Upper lobe of right lung (tissue), 1 donor: ENCODE results near the gene MC1R. TPM values are rescaled to one million over a fixed set of nuclear protein-coding genes. Genes with fewer than 3 reads are reported as not detected.

Experiments used
- ATAC-seq: fragments of 200-7000 bp; cut with Tn5 transposase; one replicate; pipeline ENCODE4 v1.9.1; 2020; ENCODE audit warnings: mild to moderate bottlenecking, moderate library complexity
- DNase-seq: peaks from one replicate; pipeline ENCODE4 v3.0.0-alpha.2; 2020
- H3K27ac ChIP-seq: fragments of 200-600 bp; one replicate; pipeline ENCODE4 v1.8.0; 2022
- H3K27me3 ChIP-seq: fragments of 200-600 bp; one replicate; pipeline ENCODE4 v1.8.0; 2022; ENCODE audit warnings: mild to moderate bottlenecking
- H3K36me3 ChIP-seq: fragments of 200-600 bp; one replicate; pipeline ENCODE4 v1.8.0; 2022
- H3K4me1 ChIP-seq: fragments of 200-600 bp; one replicate; pipeline ENCODE4 v1.8.0; 2022
- H3K4me3 ChIP-seq: fragments of 200-600 bp; one replicate; pipeline ENCODE4 v1.8.0; 2022; ENCODE audit warnings: mild to moderate bottlenecking
- H3K9me3 ChIP-seq: fragments of 200-600 bp; one replicate; pipeline ENCODE4 v1.8.0; 2022
- intact Hi-C: fragments of 100-400 bp; cut with DNase I; formaldehyde crosslinking; loops from one replicate; pipeline ENCODE4 v1.11.0; 2022
- long read RNA-seq: library from polyadenylated mRNA; unstranded; transcript quantifications from one replicate; pipeline ENCODE4 v2.0.0, GENCODE V29; 2021
- total RNA-seq: library from RNA; stranded (reverse); fragmentation: NEBNext Ultra II Directional; extraction: Animal tissue kit (Norgen Biotek cat#: 25700); gene quantifications from one replicate; pipeline ENCODE4 v1.2.1, GENCODE V29; 2021
- TF ChIP-seq, protein P1 (sequence below): fragments of 200-600 bp; IDR thresholded peaks from one replicate; pipeline ENCODE4 v1.8.0; 2022; ENCODE audit warnings: antibody characterized with exemption
- donor health status: DM: no; HTN: yes; CAD: no; lungs with severe emphysema.

MC1R gene
- 3.6 TPM for total RNA-seq
- long read RNA-seq, partial matches to known transcripts = 1 of 4 reads
- long read RNA-seq, other reads (novel, unspliced or antisense) = 1 of 4 reads

GRCh38 chr16:89918453-89919347 is at the start of gene MC1R:
Gene MC1R (plus strand): TSS chr16:89918862. CDS start chr16:89919259, 397 bp downstream.
- TF ChIP-seq, protein P1, sequence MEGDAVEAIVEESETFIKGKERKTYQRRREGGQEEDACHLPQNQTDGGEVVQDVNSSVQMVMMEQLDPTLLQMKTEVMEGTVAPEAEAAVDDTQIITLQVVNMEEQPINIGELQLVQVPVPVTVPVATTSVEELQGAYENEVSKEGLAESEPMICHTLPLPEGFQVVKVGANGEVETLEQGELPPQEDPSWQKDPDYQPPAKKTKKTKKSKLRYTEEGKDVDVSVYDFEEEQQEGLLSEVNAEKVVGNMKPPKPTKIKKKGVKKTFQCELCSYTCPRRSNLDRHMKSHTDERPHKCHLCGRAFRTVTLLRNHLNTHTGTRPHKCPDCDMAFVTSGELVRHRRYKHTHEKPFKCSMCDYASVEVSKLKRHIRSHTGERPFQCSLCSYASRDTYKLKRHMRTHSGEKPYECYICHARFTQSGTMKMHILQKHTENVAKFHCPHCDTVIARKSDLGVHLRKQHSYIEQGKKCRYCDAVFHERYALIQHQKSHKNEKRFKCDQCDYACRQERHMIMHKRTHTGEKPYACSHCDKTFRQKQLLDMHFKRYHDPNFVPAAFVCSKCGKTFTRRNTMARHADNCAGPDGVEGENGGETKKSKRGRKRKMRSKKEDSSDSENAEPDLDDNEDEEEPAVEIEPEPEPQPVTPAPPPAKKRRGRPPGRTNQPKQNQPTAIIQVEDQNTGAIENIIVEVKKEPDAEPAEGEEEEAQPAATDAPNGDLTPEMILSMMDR = peak; percentile 30
- ATAC-seq = no peak
- intact Hi-C loops = no loop called here
- Histone ChIP-seq H3K4me3 (peak within 1 kb of the TSS; percentile 28), H3K27me3 (peaks cover 16% of the 10 kb centered on the region), H3K27ac (no peak within 1 kb of the TSS), H3K4me1 (peaks cover 44% of the 10 kb centered on the region), H3K36me3 (no peaks in the 10 kb centered on the region), H3K9me3 (no peaks in the 10 kb centered on the region)
- DNase-seq = no peak

DNA sequence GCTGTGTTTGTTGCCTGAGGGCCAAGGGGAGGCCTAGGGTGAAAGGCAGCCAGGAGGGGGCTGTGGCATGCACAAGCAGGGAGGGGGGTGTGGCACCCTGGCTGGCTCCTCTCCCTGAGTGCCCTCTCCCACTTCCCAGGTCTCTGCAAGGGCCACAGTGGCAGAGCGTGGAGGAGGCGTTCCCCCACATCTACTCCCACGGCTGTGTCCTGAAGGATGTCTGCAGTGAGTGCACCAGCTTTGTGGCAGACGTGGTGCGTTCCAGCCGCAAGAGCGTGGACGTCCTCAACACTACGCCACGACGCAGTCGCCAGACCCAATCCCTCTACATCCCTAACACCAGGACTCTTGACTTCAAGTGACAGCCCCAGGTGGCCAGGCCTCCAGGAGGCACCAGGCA is 48.8 kb upstream of the MC1R start:
- H3K4me1 ChIP-seq = peaks cover 19% of the 10 kb centered on the region
- H3K27ac ChIP-seq = no peak overlapping the region
- H3K4me3 ChIP-seq = no peak overlapping the region
- peaks cover 2% of the 10 kb centered on the region for H3K36me3 ChIP-seq
- TF ChIP-seq, protein P1 = no peak
- intact Hi-C loops = no loop called here
- DNase-seq = no peak
- no peaks in the 10 kb centered on the region for H3K27me3 ChIP-seq
- H3K9me3 ChIP-seq = no peaks in the 10 kb centered on the region
- ATAC-seq = no peak

GRCh38 chr16:89870440-89870839 is 48.2 kb upstream of the MC1R start:
- intact Hi-C loops = no loop called here
- Histone ChIP-seq H3K27me3 (no peaks in the 10 kb centered on the region), H3K27ac (no peak overlapping the region), H3K4me1 (peaks cover 20% of the 10 kb centered on the region), H3K9me3 (no peaks in the 10 kb centered on the region), H3K36me3 (peaks cover 5% of the 10 kb centered on the region), H3K4me3 (no peak overlapping the region)
- ATAC-seq (no peak), DNase-seq (no peak)
- TF ChIP-seq, protein P1 = no peak

GRCh38 chr16:89871895-89872294 is 46.8 kb upstream of the MC1R start:
- no peaks in the 10 kb centered on the region for H3K27me3 ChIP-seq
- H3K4me1 ChIP-seq = peaks cover 20% of the 10 kb centered on the region
- TF ChIP-seq, protein P1 = no peak
- no peak for ATAC-seq
- no peak for DNase-seq
- H3K27ac ChIP-seq = no peak overlapping the region
- peaks cover 13% of the 10 kb centered on the region for H3K36me3 ChIP-seq
- H3K4me3 ChIP-seq = no peak overlapping the region
- H3K9me3 ChIP-seq = no peaks in the 10 kb centered on the region
- intact Hi-C loops = no loop called here

DNA sequence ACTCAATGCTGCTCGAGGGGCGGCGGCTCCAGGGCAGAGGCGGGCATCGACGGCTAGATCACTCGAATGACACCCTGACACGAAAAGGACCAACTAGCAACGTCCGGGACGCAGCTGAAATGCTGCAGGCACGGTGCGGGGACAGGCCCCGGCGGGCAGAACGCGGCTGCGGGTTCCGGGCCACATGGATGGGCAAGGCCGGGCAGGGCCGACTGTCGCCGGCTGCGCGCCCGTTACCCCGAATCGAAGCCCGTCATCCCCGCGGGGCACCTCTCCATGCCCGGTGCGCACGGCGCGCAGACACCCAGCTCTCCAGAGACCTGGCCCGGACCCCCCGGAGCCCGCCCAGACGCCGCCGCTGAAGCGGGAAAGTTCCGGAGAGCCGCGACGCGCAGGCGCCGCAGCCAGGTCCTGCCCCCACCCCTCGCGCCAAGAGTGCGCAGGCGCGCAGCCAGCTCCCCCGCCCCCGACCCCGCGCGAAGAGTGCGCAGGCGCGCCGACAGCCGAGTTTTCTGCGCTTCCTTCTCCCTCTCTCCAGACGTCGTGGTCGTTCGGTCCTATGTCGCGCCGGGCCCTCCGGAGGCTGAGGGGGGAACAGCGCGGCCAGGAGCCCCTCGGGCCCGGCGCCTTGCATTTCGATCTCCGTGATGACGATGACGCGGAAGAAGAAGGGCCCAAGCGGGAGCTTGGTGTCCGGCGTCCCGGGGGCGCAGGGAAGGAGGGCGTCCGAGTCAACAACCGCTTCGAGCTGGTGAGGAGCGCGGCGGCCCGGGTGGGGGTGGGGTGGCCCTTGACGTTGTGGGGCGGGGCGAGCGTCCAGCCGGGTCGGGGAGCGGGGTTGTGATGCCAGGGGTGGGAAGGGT is 45.3 kb upstream of the MC1R start, which contains the start of gene TCF25:
TCF25 (plus strand) TSS at position 484 of the 863 bp plus-strand sequence; CDS start at position 560, 76 bp downstream.
- Histone ChIP-seq H3K4me3 (peak within 1 kb of the TSS; percentile 80), H3K36me3 (peaks cover 18% of the 10 kb centered on the region), H3K27me3 (no peaks in the 10 kb centered on the region), H3K9me3 (no peaks in the 10 kb centered on the region), H3K27ac (peak within 1 kb of the TSS; percentile 94), H3K4me1 (peaks cover 20% of the 10 kb centered on the region)
- DNase-seq = peak; percentile 93
- peak; percentile 72 for ATAC-seq
- TF ChIP-seq, protein P1 = no peak
- intact Hi-C loops = no loop called here
